HEK293 (cell line): ENCODE results near the gene RGS6.

Source experiments
- HOXA7 ChIP-seq: sonication (generic); formaldehyde crosslinking; IDR thresholded peaks from 2 replicates; pipeline ENCODE4 v1.8.1; 2022; ENCODE audit warnings: missing genetic modification reagents, borderline replicate concordance
- ZNF707 ChIP-seq: fragments of 450-650 bp; formaldehyde crosslinking; IDR thresholded peaks from 2 replicates; pipeline ENCODE4 v1.5.1; 2016; ENCODE audit warnings: missing biosample characterization, missing genetic modification characterization
- TF ChIP-seq, protein P1 (sequence below): fragments of 450-650 bp; formaldehyde crosslinking; IDR thresholded peaks from 2 replicates; pipeline ENCODE4 v1.5.1; 2016; ENCODE audit warnings: missing biosample characterization, missing genetic modification characterization

DNA sequence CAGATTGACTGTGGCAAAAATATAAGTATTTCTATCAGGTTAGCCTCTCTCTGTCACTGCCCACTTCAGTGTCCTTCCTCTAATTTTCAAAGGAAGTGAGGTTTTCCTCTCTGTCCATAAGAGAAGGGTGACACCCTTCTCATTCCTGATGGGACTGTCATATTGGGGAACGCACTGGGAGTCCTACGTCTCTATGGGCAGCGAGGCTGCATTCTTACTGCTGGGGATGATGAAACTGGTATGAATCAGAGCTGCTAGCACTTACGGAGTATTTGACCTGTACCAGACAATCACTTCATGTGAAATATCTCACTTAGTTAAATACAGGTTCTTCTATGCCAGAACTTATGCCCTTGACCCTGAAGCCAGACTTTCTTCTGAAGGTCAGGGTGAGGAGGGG lies 525.4 kb downstream of the RGS6 start:
- no peak for TF ChIP-seq HOXA7 (CRISPR knock-in tag)
- TF ChIP-seq, protein P1, sequence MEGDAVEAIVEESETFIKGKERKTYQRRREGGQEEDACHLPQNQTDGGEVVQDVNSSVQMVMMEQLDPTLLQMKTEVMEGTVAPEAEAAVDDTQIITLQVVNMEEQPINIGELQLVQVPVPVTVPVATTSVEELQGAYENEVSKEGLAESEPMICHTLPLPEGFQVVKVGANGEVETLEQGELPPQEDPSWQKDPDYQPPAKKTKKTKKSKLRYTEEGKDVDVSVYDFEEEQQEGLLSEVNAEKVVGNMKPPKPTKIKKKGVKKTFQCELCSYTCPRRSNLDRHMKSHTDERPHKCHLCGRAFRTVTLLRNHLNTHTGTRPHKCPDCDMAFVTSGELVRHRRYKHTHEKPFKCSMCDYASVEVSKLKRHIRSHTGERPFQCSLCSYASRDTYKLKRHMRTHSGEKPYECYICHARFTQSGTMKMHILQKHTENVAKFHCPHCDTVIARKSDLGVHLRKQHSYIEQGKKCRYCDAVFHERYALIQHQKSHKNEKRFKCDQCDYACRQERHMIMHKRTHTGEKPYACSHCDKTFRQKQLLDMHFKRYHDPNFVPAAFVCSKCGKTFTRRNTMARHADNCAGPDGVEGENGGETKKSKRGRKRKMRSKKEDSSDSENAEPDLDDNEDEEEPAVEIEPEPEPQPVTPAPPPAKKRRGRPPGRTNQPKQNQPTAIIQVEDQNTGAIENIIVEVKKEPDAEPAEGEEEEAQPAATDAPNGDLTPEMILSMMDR (tag by site-specific recombination): no peak
- TF ChIP-seq ZNF707 (tag by site-specific recombination): no peak
